K562 (cell line): ENCODE results near the gene PALM3. TPM values are rescaled to one million over a fixed set of nuclear protein-coding genes. Genes with fewer than 3 reads are reported as not detected.
A peak's percentile ranks its signal among the peaks of the same experiment; 100 is the strongest.

ENCODE experiments used
- ID3 ChIP-seq, 2 experiments: fragments of 250-450 bp in 1 of 2; fragments of 450-650 bp in 1 of 2; sonication (Bioruptor Pico) in 1 of 2; IDR thresholded peaks; 2 replicates each; pipeline versions ENCODE4 v1.6.1 to v1.8.0; 2016 to 2021; ENCODE audit warnings: mild to moderate bottlenecking in 2 of 2, moderate library complexity in 2 of 2, missing compliant biosample characterization in 1 of 2, missing genetic modification characterization in 1 of 2
- PML ChIP-seq: IDR thresholded peaks from 2 replicates; pipeline ENCODE4 v1.6.1; 2012; ENCODE audit warnings: low read length, inconsistent platforms
- POLR2B ChIP-seq: fragments of 450-650 bp; IDR thresholded peaks from 2 replicates; pipeline ENCODE4 v1.6.1; 2018; ENCODE audit warnings: low read depth; ENCODE audit not compliant: partially characterized antibody
- SAFB2 ChIP-seq: fragments of 200-400 bp; formaldehyde crosslinking; IDR thresholded peaks from 2 replicates; pipeline ENCODE4 v1.6.1; 2018; ENCODE audit warnings: borderline replicate concordance, low read length, low read depth, moderate library complexity; ENCODE audit not compliant: severe bottlenecking
- STAT5A ChIP-seq: IDR thresholded peaks from 2 replicates; pipeline ENCODE4 v1.6.1; 2012; ENCODE audit warnings: low read length, inconsistent platforms, borderline replicate concordance
- STAT6 ChIP-seq: sonication (generic); formaldehyde crosslinking; IDR thresholded peaks from 2 replicates; pipeline ENCODE4 v1.8.1; 2023; ENCODE audit warnings: mild to moderate bottlenecking, missing genetic modification reagents
- ZNF407 ChIP-seq: fragments of 450-650 bp; IDR thresholded peaks from 2 replicates; pipeline ENCODE4 v1.6.1; 2016; ENCODE audit warnings: low read depth
- polyA plus RNA-seq, 8 experiments: library from polyadenylated mRNA; depleted of rRNA in 4 of 8; stranded (reverse) in 5 of 8; unstranded in 3 of 8; fragments of >200 nt; fragmentation: Nextera tagmentation in 2 of 8; fragmentation: Illumina TruSeq in 1 of 8; extraction: Ambion mirVana in 2 of 8; extraction: Trizol in 1 of 8; gene quantifications; 2 replicates each; pipeline versions ENCODE4 v1.2.1 to v1.2.3, GENCODE V29; 2011 to 2014; ENCODE audit warnings: inconsistent platforms in 1 of 8, missing spikeins in 1 of 8
- total RNA-seq, 7 experiments: library from RNA; depleted of rRNA in 6 of 7; stranded (reverse); fragments of >200 nt in 6 of 7; fragmentation: Illumina TruSeq in 2 of 7; extraction: Trizol in 2 of 7; gene quantifications; 2 replicates each; pipeline versions ENCODE4 v1.2.1 to v1.2.3, GENCODE V29; 2011 to 2021; ENCODE audit warnings: low replicate concordance in 1 of 7
- TF ChIP-seq, protein P1 (sequence below): fragments of 250-450 bp; sonication (Bioruptor Pico); IDR thresholded peaks from 2 replicates; pipeline ENCODE4 v1.8.0; 2022; ENCODE audit warnings: inconsistent platforms
- TF ChIP-seq, protein P2 (sequence below): fragments of 250-450 bp; sonication (Bioruptor Pico); IDR thresholded peaks from 2 replicates; pipeline ENCODE4 v1.8.0; 2022; ENCODE audit warnings: inconsistent platforms, mild to moderate bottlenecking, moderate library complexity, borderline replicate concordance

PALM3 gene
- total and polyA plus RNA-seq, 9 of the 15 experiments (the other 6 are each of a cell fraction or from before 2014, with no cell fraction given): 0.07 to 9.3 (median 3.3) TPM

GRCh38 chr19:14080887-14081796 is 19.3 kb upstream of the PALM3 start (continued):
- no peak for TF ChIP-seq SAFB2
- no peak for TF ChIP-seq ID3 (CRISPR knock-in tag; IDR thresholded peaks at IDR 0.05)
- no peak for TF ChIP-seq ID3 (tag; IDR thresholded peaks at IDR 0.05)
- peak; percentile 68 for TF ChIP-seq POLR2B
- TF ChIP-seq PML: peak; percentile 47; the same call in 1 of the 2 replicates
- TF ChIP-seq, protein P1, sequence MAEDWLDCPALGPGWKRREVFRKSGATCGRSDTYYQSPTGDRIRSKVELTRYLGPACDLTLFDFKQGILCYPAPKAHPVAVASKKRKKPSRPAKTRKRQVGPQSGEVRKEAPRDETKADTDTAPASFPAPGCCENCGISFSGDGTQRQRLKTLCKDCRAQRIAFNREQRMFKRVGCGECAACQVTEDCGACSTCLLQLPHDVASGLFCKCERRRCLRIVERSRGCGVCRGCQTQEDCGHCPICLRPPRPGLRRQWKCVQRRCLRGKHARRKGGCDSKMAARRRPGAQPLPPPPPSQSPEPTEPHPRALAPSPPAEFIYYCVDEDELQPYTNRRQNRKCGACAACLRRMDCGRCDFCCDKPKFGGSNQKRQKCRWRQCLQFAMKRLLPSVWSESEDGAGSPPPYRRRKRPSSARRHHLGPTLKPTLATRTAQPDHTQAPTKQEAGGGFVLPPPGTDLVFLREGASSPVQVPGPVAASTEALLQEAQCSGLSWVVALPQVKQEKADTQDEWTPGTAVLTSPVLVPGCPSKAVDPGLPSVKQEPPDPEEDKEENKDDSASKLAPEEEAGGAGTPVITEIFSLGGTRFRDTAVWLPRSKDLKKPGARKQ (CRISPR knock-in tag): no peak
- TF ChIP-seq STAT6 (CRISPR knock-in tag): no peak
- no peak for TF ChIP-seq STAT5A
- TF ChIP-seq, protein P2, sequence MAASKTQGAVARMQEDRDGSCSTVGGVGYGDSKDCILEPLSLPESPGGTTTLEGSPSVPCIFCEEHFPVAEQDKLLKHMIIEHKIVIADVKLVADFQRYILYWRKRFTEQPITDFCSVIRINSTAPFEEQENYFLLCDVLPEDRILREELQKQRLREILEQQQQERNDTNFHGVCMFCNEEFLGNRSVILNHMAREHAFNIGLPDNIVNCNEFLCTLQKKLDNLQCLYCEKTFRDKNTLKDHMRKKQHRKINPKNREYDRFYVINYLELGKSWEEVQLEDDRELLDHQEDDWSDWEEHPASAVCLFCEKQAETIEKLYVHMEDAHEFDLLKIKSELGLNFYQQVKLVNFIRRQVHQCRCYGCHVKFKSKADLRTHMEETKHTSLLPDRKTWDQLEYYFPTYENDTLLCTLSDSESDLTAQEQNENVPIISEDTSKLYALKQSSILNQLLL (CRISPR knock-in tag): no peak
- TF ChIP-seq ZNF407: no peak
